Neutrophil (primary cell): ENCODE measurements around the gene NHLH2.
A peak's percentile ranks its signal among the peaks of the same experiment; 100 is the strongest.

ENCODE experiments used
- H3K27ac ChIP-seq: fragments of 200-600 bp; sonication (generic); 2 replicates; pipeline ENCODE4 v1.5.1; 2016; ENCODE audit warnings: mild to moderate bottlenecking, moderate library complexity
- H3K27me3 ChIP-seq: fragments of 200-600 bp; sonication (generic); 2 replicates; pipeline ENCODE4 v1.6.0; 2016; ENCODE audit warnings: mild to moderate bottlenecking
- H3K36me3 ChIP-seq: fragments of 200-600 bp; sonication (generic); 2 replicates; pipeline ENCODE4 v1.5.1; 2017
- H3K4me1 ChIP-seq, 2 experiments: fragments of 200-600 bp in 1 of 2; sonication (generic) in 1 of 2; 1 replicate in 1 of 2; 2 replicates in 1 of 2; pipeline versions ENCODE4 v1.5.1 to v1.6.1; 2013 to 2016; ENCODE audit warnings: low read depth in 1 of 2, low read length in 1 of 2, mild to moderate bottlenecking in 1 of 2, moderate library complexity in 1 of 2; ENCODE audit not compliant: control insufficient read depth in 1 of 2, insufficient read depth in 1 of 2
- H3K4me3 ChIP-seq, 2 experiments: fragments of 200-600 bp in 1 of 2; sonication (generic) in 1 of 2; 1 replicate in 1 of 2; 2 replicates in 1 of 2; pipeline ENCODE4 v1.5.1; 2013 to 2016; ENCODE audit warnings: low read depth in 1 of 2, low read length in 1 of 2, mild to moderate bottlenecking in 1 of 2, moderate library complexity in 1 of 2
- H3K9me3 ChIP-seq: fragments of 200-600 bp; sonication (generic); 2 replicates; pipeline ENCODE4 v1.5.1; 2016
- CTCF ChIP-seq: fragments of 200-600 bp; sonication (generic); IDR thresholded peaks from 2 replicates; pipeline ENCODE4 v1.5.1; 2016; ENCODE audit warnings: antibody characterized with exemption

The NHLH2 gene

GRCh38 chr1:115867216-115867615 is 26.3 kb upstream of the NHLH2 start:
- TF ChIP-seq CTCF = no peak
- H3K4me1 ChIP-seq = no peaks in the 10 kb centered on the region
- H3K4me3 ChIP-seq = no peak overlapping the region
- no peaks in the 10 kb centered on the region for H3K9me3 ChIP-seq
- no peak overlapping the region for H3K27ac ChIP-seq
- H3K27me3 ChIP-seq = no peaks in the 10 kb centered on the region
- H3K36me3 ChIP-seq = no peaks in the 10 kb centered on the region

GRCh38 chr1:115865704-115866380 is 24.9 kb upstream of the NHLH2 start:
- Histone ChIP-seq H3K4me1 (no peaks in the 10 kb centered on the region), H3K27me3 (no peaks in the 10 kb centered on the region), H3K27ac (peak overlapping the region; percentile 43), H3K36me3 (no peaks in the 10 kb centered on the region), H3K9me3 (no peaks in the 10 kb centered on the region), H3K4me3 (no peak overlapping the region)
- TF ChIP-seq CTCF = no peak

- H3K27me3 ChIP-seq = peaks cover 4% of the 10 kb centered on the region
- no peaks in the 10 kb centered on the region for H3K4me1 ChIP-seq
- H3K36me3 ChIP-seq = no peaks in the 10 kb centered on the region
- H3K27ac ChIP-seq = no peak overlapping the region
- TF ChIP-seq CTCF = no peak
- H3K4me3 ChIP-seq = no peak overlapping the region
- no peaks in the 10 kb centered on the region for H3K9me3 ChIP-seq
Observed at GRCh38 chr1:115862403-115862802, 21.5 kb upstream of the NHLH2 start.

- H3K27me3 ChIP-seq = peaks cover 10% of the 10 kb centered on the region
- H3K4me1 ChIP-seq = no peaks in the 10 kb centered on the region
- TF ChIP-seq CTCF = no peak
- H3K36me3 ChIP-seq = no peaks in the 10 kb centered on the region
- no peaks in the 10 kb centered on the region for H3K9me3 ChIP-seq
- no peak overlapping the region for H3K4me3 ChIP-seq
- no peak overlapping the region for H3K27ac ChIP-seq
Observed at GRCh38 chr1:115854005-115854404, 13.1 kb upstream of the NHLH2 start.

GRCh38 chr1:115850937-115851336 is 10.0 kb upstream of the NHLH2 start:
- TF ChIP-seq CTCF = no peak
- Histone ChIP-seq H3K36me3 (no peaks in the 10 kb centered on the region), H3K4me3 (no peak overlapping the region), H3K4me1 (no peaks in the 10 kb centered on the region), H3K27ac (no peak overlapping the region), H3K27me3 (peaks cover 41% of the 10 kb centered on the region), H3K9me3 (no peaks in the 10 kb centered on the region)
